Activated naive CD4-positive, alpha-beta T cell treated with anti-CD3 and anti-CD28 coated beads, Interleukin-2, amount 50 U/mL, for 24 hours (primary cell): ENCODE data around the gene NAALADL2.

ENCODE experiments used
- H3K27ac Mint-ChIP-seq: one replicate; pipeline ENCODE4 v1.8.0; 2021; ENCODE audit warnings: mild to moderate bottlenecking, mixed read lengths
- H3K27me3 Mint-ChIP-seq: one replicate; pipeline ENCODE4 v1.8.0; 2021; ENCODE audit warnings: mixed read lengths
- H3K36me3 Mint-ChIP-seq: one replicate; pipeline ENCODE4 v1.8.0; 2021; ENCODE audit warnings: mixed read lengths
- H3K4me1 Mint-ChIP-seq: one replicate; pipeline ENCODE4 v1.8.0; 2021; ENCODE audit warnings: mixed read lengths
- H3K4me3 Mint-ChIP-seq: one replicate; pipeline ENCODE4 v1.8.0; 2021; ENCODE audit warnings: mild to moderate bottlenecking, mixed read lengths
- H3K9me3 Mint-ChIP-seq: one replicate; pipeline ENCODE4 v1.8.0; 2021; ENCODE audit warnings: mixed read lengths

NAALADL2 gene

GRCh38 chr3:174859114-174859735 is at the start of gene NAALADL2:
NAALADL2 (plus strand) TSS chr3:174859334.
- Mint-ChIP-seq H3K4me1 (no peaks in the 10 kb centered on the region), H3K9me3 (peaks cover 2% of the 10 kb centered on the region), H3K4me3 (no peak within 1 kb of the TSS)

GRCh38 chr3:174810254-174810653 is 48.9 kb upstream of the NAALADL2 start:
- Mint-ChIP-seq H3K4me3 (no peak overlapping the region), H3K4me1 (no peaks in the 10 kb centered on the region), H3K36me3 (no peaks in the 10 kb centered on the region), H3K27me3 (no peaks in the 10 kb centered on the region), H3K27ac (no peak overlapping the region), H3K9me3 (no peaks in the 10 kb centered on the region)

More at GRCh38 chr3:174859114-174859735, at the start of gene NAALADL2:
- no peak within 1 kb of the TSS for H3K27ac Mint-ChIP-seq
- H3K27me3 Mint-ChIP-seq = no peaks in the 10 kb centered on the region
- no peaks in the 10 kb centered on the region for H3K36me3 Mint-ChIP-seq

GRCh38 chr3:174812172-174812862 is 46.8 kb upstream of the NAALADL2 start:
- H3K4me1 Mint-ChIP-seq = no peaks in the 10 kb centered on the region
- H3K27me3 Mint-ChIP-seq = no peaks in the 10 kb centered on the region
- no peak overlapping the region for H3K27ac Mint-ChIP-seq
- no peaks in the 10 kb centered on the region for H3K36me3 Mint-ChIP-seq
- H3K4me3 Mint-ChIP-seq = no peak overlapping the region
- H3K9me3 Mint-ChIP-seq = no peaks in the 10 kb centered on the region

- Mint-ChIP-seq H3K4me3 (no peak overlapping the region), H3K27ac (no peak overlapping the region), H3K36me3 (no peaks in the 10 kb centered on the region), H3K4me1 (no peaks in the 10 kb centered on the region), H3K27me3 (no peaks in the 10 kb centered on the region), H3K9me3 (no peaks in the 10 kb centered on the region)
Observed at GRCh38 chr3:174815750-174816149, 43.4 kb upstream of the NAALADL2 start.

GRCh38 chr3:174820885-174821284 is 38.2 kb upstream of the NAALADL2 start:
- H3K4me3 Mint-ChIP-seq = no peak overlapping the region
- no peak overlapping the region for H3K27ac Mint-ChIP-seq
- H3K9me3 Mint-ChIP-seq = peaks cover 2% of the 10 kb centered on the region

GRCh38 chr3:174821477-174821876 is 37.7 kb upstream of the NAALADL2 start:
- Mint-ChIP-seq H3K27me3 (no peaks in the 10 kb centered on the region), H3K4me1 (no peaks in the 10 kb centered on the region), H3K36me3 (no peaks in the 10 kb centered on the region), H3K27ac (no peak overlapping the region), H3K9me3 (peaks cover 6% of the 10 kb centered on the region), H3K4me3 (no peak overlapping the region)

More at GRCh38 chr3:174820885-174821284, 38.2 kb upstream of the NAALADL2 start:
- Mint-ChIP-seq H3K36me3 (no peaks in the 10 kb centered on the region), H3K27me3 (no peaks in the 10 kb centered on the region), H3K4me1 (no peaks in the 10 kb centered on the region)

GRCh38 chr3:174822320-174822719 is 36.8 kb upstream of the NAALADL2 start:
- H3K9me3 Mint-ChIP-seq = peaks cover 10% of the 10 kb centered on the region
- no peak overlapping the region for H3K27ac Mint-ChIP-seq
- no peaks in the 10 kb centered on the region for H3K27me3 Mint-ChIP-seq
- no peaks in the 10 kb centered on the region for H3K36me3 Mint-ChIP-seq
- no peak overlapping the region for H3K4me3 Mint-ChIP-seq
- no peaks in the 10 kb centered on the region for H3K4me1 Mint-ChIP-seq

- Mint-ChIP-seq H3K27me3 (no peaks in the 10 kb centered on the region), H3K9me3 (peaks cover 14% of the 10 kb centered on the region), H3K4me3 (no peak overlapping the region), H3K27ac (no peak overlapping the region), H3K4me1 (no peaks in the 10 kb centered on the region), H3K36me3 (no peaks in the 10 kb centered on the region)
Observed at GRCh38 chr3:174826069-174826468, 33.1 kb upstream of the NAALADL2 start.

- no peak overlapping the region for H3K27ac Mint-ChIP-seq
- H3K4me1 Mint-ChIP-seq = no peaks in the 10 kb centered on the region
- H3K4me3 Mint-ChIP-seq = no peak overlapping the region
Observed at GRCh38 chr3:174844746-174845145, 14.4 kb upstream of the NAALADL2 start.

GRCh38 chr3:174846055-174846454 is 13.1 kb upstream of the NAALADL2 start:
- no peaks in the 10 kb centered on the region for H3K27me3 Mint-ChIP-seq
- H3K36me3 Mint-ChIP-seq = no peaks in the 10 kb centered on the region
- H3K9me3 Mint-ChIP-seq = peaks cover 9% of the 10 kb centered on the region
- H3K4me1 Mint-ChIP-seq = no peaks in the 10 kb centered on the region
- H3K27ac Mint-ChIP-seq = no peak overlapping the region
- no peak overlapping the region for H3K4me3 Mint-ChIP-seq

More at GRCh38 chr3:174844746-174845145, 14.4 kb upstream of the NAALADL2 start:
- H3K27me3 Mint-ChIP-seq = no peaks in the 10 kb centered on the region
- H3K9me3 Mint-ChIP-seq = no peaks in the 10 kb centered on the region
- H3K36me3 Mint-ChIP-seq = no peaks in the 10 kb centered on the region

- no peak overlapping the region for H3K27ac Mint-ChIP-seq
- peaks cover 15% of the 10 kb centered on the region for H3K9me3 Mint-ChIP-seq
- no peaks in the 10 kb centered on the region for H3K27me3 Mint-ChIP-seq
- H3K36me3 Mint-ChIP-seq = no peaks in the 10 kb centered on the region
- no peaks in the 10 kb centered on the region for H3K4me1 Mint-ChIP-seq
- no peak overlapping the region for H3K4me3 Mint-ChIP-seq
Observed at GRCh38 chr3:174854987-174855386, 4.1 kb upstream of the NAALADL2 start.

GRCh38 chr3:174857301-174857700 is 1.8 kb upstream of the NAALADL2 start:
- Mint-ChIP-seq H3K27ac (no peak overlapping the region), H3K9me3 (peaks cover 5% of the 10 kb centered on the region), H3K4me3 (no peak overlapping the region), H3K36me3 (no peaks in the 10 kb centered on the region), H3K27me3 (no peaks in the 10 kb centered on the region), H3K4me1 (no peaks in the 10 kb centered on the region)

- H3K36me3 Mint-ChIP-seq = no peaks in the 10 kb centered on the region
- no peaks in the 10 kb centered on the region for H3K4me1 Mint-ChIP-seq
- H3K27ac Mint-ChIP-seq = no peak overlapping the region
- H3K9me3 Mint-ChIP-seq = peaks cover 5% of the 10 kb centered on the region
- H3K27me3 Mint-ChIP-seq = no peaks in the 10 kb centered on the region
- H3K4me3 Mint-ChIP-seq = no peak overlapping the region
Observed at GRCh38 chr3:174858353-174858752, 781 bp upstream of the NAALADL2 start.

- Mint-ChIP-seq H3K4me3 (no peak overlapping the region), H3K27ac (no peak overlapping the region), H3K27me3 (no peaks in the 10 kb centered on the region), H3K4me1 (no peaks in the 10 kb centered on the region), H3K36me3 (no peaks in the 10 kb centered on the region), H3K9me3 (no peaks in the 10 kb centered on the region)
Observed at GRCh38 chr3:174859756-174860155, 622 bp downstream of the NAALADL2 start.

- no peak overlapping the region for H3K4me3 Mint-ChIP-seq
- no peaks in the 10 kb centered on the region for H3K4me1 Mint-ChIP-seq
- H3K27me3 Mint-ChIP-seq = no peaks in the 10 kb centered on the region
- H3K27ac Mint-ChIP-seq = no peak overlapping the region
- H3K9me3 Mint-ChIP-seq = no peaks in the 10 kb centered on the region
- H3K36me3 Mint-ChIP-seq = no peaks in the 10 kb centered on the region
Observed at GRCh38 chr3:174862101-174862500, 3.0 kb downstream of the NAALADL2 start.

GRCh38 chr3:174862666-174863065 is 3.5 kb downstream of the NAALADL2 start:
- Mint-ChIP-seq H3K4me3 (no peak overlapping the region), H3K4me1 (no peaks in the 10 kb centered on the region), H3K36me3 (no peaks in the 10 kb centered on the region), H3K9me3 (no peaks in the 10 kb centered on the region), H3K27me3 (no peaks in the 10 kb centered on the region), H3K27ac (no peak overlapping the region)
